GM19324 (cell line): ENCODE results near the gene SEC16B.

Experiments used
- ATAC-seq: cut with Tn5 transposase; IDR thresholded peaks from one replicate; pipeline ENCODE4 v1.9.1; 2021; ENCODE audit warnings: mild to moderate bottlenecking, moderate library complexity; ENCODE audit not compliant: unreplicated experiment, low FRiP score

The SEC16B gene

DNA sequence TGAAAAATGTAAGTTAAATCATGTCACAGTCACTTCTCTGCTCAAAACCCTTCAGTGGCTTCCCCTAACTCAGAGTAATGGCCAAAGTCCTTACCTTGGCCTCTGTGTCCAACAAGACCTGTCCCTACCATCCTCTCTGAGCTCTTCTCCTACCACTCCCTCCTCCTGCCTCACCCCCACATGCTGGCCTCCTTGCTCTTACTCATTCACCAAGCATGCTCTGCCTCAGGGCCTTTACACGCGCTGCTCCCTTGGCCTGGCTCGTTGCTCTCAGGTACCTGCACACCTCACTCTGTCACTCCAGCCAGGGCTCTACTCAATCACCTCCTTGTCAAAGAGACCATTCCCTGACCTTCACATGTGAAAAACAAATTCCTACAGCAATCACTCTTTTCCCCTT is 54.2 kb downstream of the SEC16B start:
- ATAC-seq, result no peak

DNA sequence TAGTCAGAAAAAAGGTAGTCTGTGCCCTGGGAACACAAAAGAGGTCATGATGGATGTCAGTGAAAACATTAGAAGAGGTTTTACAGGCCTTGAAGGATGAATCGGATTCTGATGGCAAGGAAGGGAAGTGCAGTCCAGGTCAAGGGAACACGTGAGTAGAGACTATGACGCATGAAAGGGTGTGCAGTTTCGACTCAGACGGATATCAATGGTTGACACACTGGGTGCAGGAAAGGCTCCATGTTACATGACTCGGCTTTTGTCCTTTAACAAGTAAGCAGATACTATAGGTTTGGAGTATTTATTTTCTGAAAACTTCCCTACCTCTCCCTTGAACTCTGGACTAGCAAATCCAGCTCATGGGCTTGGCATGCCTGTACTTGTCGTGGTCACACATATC is 55.3 kb downstream of the SEC16B start:
- ATAC-seq, result no peak

DNA sequence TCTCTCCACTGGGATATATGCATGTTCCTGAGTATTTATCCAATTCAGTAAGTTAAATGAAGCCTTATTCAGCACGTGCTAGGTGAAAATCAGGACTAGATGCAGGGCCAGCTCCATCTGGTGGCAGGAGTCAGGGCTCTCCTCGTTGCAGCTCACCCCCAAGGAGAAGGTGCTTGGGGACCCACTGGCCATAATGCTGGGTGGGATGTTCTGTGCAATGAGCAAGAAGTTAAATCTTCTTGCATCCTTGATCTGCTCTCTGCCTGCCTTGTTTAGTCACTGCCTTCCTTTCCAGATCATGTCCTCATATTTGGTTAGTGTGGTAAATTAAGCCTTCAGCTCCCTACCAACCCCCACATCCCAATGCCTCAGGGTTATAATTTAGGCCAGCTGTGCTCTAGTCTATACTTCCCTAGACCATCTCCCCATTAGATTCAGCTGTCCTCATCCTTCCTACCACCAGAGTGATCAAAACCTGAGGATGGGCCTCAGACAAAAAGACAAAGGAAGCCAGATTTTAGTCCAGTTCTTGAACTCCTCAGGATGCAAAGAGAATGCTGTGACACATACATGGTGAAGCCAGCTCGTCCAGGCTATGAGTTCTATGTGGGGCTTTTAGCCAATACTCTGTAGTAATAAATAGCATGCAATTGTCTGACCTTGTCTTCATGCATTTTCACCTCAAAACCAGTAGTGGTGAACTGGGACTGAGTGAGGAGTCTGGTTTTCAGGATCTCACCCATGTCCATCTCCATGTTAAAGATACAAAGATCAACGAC is 55.9 kb downstream of the SEC16B start:
- ATAC-seq, result no peak

DNA sequence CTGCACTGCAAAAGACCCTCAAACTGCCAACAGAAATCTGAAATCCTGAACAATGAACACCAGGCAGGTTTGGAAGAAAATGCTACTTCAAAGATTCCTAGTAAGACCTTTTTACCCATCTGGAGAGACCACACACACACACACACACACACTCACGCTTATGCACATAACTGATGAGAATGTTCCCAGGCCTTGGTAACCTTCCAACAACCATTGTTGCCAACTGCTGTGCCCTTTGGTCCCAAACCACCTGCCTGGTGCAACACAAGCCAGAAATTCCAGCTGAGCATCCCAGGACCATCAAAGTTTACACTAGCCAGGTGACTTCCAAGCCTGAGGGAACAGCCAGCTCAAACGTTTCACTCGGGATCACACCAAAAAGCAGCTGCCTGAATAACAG is 56.9 kb downstream of the SEC16B start:
- ATAC-seq, result no peak

DNA sequence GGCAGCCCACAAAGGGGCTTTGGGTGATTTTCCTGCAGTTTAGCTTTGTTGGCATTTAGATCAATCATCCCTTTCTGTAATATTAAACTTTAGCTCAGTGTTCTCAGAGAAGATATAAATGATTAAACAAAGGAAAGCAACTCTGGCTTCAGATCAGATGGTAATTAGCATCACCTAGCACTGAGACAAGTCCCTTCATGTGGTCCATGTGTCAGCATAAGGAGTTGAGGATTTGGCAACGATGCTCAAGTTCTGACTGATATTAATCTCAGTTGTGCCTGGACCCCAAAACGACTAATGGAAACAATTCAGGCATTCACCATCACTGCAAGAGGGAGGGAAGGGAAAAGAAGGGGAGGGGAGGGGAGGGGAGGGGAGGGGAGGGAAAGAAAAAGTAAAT is 60.4 kb downstream of the SEC16B start:
- no peak for ATAC-seq

DNA sequence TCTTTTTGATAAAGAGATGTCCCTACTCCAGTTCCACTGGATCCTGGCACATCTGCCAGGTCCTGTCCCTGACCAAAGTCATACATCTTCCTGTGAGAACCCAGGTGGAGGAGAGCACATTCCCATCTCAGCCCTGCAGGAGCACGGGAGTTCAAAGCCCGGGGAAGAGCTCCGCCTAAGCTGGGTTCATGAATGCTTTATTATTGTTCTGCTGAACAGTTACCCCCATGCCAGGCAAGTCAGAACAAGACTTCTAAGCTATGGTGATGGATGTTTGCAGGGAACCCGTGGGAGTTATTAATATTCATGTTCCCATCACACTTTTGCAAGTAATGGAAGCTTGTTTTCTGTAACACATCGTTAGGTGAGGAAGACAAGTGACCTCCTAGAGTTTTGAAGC is 62.9 kb downstream of the SEC16B start:
- ATAC-seq, result no peak

DNA sequence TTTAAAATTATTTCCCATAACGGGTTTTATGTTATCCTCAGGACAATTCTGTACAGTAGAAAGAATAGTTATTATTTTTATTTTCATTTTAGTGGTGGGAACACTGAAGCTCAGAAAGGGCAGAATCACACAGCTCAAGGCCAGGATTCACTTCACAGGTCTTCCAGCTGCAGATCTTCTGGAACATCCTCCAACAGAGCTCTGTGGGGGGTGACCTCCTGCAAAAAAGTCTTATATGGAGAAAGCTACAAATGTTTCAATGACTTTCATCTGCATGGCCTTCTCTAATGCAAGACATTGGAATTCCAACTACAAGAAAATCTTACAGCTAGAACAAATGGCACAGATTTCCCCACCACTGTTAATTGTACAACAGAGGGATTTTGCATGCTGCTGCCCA is 64.2 kb downstream of the SEC16B start:
- no peak for ATAC-seq

DNA sequence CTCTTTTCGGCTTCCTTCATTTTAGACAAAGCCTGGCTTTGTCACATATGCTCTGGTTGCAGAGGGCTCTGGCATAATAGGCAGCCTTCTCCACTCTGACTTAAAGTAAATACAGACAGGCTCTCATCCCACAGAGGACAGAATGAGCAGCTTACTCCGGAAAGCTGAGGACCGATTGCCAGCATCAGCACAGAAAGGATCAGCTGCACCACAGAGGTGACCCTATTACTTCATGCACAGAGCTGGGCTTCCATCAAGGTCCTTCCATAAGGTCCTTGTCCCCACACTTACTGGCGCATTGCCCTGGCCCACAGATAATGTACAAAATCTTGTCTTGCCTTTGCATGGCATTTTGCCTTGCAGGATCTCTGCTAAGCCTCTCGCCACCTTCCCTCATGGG is 67.6 kb downstream of the SEC16B start:
- ATAC-seq, result no peak

DNA sequence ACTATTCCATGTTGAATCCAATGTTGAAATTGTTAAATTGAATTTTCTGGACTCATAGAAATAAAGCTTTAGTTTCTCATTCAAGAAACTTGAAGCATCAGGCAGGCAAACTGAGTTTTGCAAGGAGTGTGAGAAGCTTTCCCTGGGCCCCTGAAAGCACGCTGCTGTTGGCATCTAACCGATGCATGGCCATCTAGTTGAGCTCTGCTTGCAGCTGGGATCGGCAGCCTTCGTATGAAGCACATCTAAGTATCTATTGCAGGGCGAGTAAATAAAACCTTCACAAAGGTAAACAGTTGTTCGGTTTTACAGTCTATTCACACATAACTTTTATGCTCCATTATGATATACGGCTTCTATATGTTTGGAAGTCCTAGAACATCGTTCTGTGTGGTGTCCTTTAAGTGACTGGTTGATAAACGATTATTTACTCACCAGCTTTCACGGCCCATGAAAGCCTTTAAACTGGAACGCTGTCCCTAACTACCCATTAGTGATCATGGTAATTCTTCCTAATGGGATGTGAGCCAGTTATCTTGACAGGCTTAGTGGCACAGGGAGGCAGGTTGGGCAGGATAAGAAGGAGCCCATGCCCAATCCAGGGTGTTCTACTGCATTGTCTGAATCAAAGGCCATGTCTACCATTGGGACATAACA is 71.7 kb downstream of the SEC16B start:
- no peak for ATAC-seq

DNA sequence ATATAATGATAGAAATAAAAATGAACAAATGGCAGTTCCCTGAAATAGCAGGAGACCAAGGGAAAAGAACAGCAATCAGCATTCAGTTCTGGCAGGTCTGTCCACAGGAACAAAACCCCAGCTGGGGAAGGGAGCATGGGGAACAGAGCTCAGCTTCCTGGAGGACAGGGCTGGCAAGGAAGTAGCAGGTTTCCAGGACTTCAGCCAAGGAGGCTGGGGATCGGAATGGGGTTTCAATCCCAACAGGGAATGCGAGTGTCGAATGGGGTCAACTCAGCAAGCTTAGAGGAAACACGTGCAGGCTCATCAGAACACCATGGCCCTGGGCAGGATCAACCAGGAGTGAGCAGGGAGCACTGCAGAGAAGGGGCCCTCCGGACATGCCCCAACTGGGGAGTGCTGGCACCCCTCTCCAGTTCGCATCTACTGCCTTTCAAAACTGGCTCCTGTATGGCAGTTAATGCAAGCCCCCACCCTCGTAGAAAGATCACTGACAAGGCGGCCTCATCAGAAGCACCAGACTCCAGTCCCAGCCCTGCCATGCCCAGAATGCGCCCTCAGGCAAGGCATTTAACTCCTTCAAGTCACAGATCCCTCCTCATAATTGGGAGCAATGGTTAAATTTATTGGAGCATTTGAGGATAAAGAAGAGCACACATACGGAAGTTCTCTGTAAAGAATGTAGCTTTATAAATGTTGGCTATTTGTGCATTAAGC is 72.4 kb downstream of the SEC16B start:
- ATAC-seq, result no peak
